PC-3 (cell line): ENCODE results near the gene GLB1L3.

Experiments
- CTCF ChIP-seq: fragments of 300-600 bp; sonication (generic); conservative IDR thresholded peaks from 2 replicates; pipeline ENCODE4 v1.5.1; 2017; ENCODE audit warnings: antibody characterized with exemption, low read depth, mild to moderate bottlenecking, low read length
- EZH2 ChIP-seq: fragments of 300-600 bp; sonication (generic); IDR thresholded peaks from one replicate; pipeline ENCODE4 v1.6.1; 2017; ENCODE audit warnings: antibody characterized with exemption, mild to moderate bottlenecking, low read length; ENCODE audit not compliant: unreplicated experiment
- EZH2phosphoT487 ChIP-seq: fragments of 300-600 bp; sonication (generic); IDR thresholded peaks from 2 replicates; pipeline ENCODE4 v1.6.1; 2018; ENCODE audit warnings: mild to moderate bottlenecking, antibody characterized with exemption, low read length, borderline replicate concordance

DNA sequence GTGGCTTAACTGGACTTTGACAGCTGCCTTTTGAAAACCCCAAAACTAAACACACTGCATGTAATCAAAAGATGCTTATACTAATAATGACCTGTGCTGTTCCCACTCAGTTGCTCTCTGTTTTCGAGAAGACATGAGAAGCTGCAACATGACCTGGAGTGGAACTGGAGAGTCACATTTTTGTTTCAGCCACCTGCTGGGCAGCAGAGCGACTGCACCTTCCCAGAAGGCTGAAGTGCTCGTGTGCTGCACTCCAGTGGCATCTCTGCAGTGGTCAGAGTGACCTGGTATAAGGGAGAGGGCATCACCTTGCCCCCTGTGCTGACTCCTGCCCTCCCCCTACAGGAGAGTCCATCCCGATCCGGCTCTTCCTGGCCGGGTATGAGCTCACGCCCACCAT is 31.6 kb upstream of the GLB1L3 start:
- peak; percentile 73 for TF ChIP-seq CTCF
- TF ChIP-seq EZH2phosphoT487: no peak
- TF ChIP-seq EZH2: no peak
